MV-4-11 (cell line): ENCODE measurements around the gene DNASE1.
"Not testable (repeated sequence)": the region's sequence is repeated elsewhere in the genome, so short reads cannot be mapped to it uniquely, and the experiment has no call there.

Experiments
- DNase-seq: peaks from one replicate; lab custom pipeline; 2025; lab: John Stamatoyannopoulos, UW

The DNASE1 gene

DNA sequence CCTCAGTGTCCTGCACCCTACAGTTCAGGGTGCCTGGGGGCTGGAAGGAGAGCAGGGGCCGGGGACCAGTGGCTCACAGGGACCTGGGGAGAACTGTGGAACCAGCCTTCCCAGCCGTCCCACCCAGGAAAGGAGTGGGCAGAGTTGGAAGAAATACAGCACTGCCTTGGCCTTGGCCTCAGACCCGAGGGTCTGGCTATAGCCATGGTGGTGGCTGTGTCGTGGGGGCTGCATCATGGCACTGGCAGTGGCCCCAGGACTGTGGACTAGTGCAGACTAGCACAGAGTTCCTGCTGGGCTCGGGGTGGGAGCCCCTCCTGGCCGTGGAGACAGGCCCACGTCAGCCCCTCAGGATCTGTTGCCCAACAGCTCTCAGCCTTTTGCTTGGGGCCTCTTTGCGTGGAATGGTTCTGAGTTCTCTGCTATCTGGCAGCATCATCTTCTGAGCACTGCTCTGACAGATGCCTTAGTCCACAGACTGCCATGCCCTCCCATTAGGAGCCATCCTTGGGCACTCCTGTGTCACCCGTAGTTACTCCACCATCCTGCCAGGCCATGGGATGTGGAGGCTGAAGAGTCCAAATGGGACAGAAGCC is 12.6 kb upstream of the DNASE1 start:
- no peak for DNase-seq

DNA sequence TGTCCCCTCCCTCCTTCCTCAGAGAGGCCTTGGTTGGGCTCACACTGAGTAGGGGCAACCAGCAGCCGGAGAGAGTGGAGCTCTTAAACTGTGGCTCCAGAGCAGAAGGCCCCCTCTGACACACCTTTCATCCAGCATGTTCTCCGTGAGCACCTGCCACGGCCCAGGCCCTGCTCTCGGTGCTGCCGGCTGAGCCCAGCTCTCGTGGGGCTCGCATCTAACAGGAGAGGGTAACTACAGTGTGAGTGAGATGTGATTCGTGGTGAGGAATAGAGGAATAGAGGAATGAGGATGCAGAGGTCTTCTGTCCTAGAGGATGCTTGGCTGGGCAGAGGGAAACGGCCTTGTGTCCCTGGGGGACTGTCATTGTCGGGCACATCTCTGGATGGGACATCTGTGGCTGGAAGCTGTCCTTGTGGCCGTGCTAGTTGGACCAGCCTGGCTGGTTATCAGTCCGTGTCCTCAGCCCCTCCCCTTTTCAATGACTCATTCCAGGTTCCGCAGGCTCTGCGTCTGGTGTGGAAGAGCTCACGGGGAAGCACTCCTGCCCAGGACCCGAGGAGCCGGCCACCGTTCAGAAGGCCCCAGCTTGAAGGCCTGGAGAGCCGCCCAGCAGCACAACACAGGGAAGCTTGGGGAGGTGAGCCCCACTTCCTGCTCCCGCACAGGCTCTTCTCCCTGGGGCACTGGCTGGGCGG is 11.9 kb upstream of the DNASE1 start:
- DNase-seq = no peak

DNA sequence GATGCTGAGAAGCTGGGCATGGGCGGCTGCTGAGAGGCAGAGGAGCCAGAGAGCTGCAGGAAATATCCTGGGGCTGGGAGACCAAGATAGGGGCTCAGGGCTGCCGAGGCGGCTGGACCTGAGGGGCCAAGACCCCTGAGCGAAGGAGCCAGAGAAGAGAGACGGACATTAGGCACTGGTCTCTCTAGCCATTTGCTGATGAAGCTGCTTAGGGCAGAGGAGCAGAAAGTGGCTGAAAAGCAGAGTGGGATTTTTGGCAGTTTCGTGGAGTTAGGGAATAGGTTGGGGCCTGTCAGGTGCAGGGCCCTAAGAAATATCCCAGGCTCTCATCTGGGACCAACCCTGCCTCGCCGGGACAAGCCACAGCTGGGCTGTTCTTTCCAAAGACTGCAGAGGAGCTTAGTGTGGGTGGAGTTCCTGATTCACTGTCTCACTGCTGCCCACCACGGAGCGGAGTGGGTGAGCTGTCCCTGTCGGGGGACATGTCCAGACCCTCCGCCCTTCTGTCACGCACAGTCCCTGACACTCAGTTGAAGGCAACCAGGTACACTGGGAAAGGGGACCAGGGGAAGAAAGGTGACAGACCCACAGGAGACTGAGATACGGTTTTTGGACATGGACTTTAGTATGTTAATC is 11.3 kb upstream of the DNASE1 start:
- no peak for DNase-seq

DNA sequence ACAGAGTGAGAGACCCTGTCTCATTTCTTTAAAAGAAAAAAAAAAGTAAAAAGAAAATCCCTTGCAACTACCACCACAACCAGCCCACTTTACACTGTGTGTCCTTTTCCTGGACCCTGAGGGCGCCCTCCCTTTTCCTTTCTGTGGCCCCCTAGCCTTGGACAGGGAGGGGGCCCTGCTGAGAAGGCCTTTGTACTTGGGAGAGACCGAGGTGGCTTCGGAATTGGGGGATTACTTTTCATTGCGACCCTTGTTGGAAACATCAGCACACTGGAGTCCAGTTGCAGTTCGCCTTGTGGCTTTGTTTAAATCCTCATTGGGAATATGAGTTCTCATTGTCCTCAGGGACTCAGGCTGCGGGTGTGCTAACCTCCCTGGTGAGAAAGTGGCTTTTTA is 9.4 kb upstream of the DNASE1 start:
- no peak for DNase-seq

DNA sequence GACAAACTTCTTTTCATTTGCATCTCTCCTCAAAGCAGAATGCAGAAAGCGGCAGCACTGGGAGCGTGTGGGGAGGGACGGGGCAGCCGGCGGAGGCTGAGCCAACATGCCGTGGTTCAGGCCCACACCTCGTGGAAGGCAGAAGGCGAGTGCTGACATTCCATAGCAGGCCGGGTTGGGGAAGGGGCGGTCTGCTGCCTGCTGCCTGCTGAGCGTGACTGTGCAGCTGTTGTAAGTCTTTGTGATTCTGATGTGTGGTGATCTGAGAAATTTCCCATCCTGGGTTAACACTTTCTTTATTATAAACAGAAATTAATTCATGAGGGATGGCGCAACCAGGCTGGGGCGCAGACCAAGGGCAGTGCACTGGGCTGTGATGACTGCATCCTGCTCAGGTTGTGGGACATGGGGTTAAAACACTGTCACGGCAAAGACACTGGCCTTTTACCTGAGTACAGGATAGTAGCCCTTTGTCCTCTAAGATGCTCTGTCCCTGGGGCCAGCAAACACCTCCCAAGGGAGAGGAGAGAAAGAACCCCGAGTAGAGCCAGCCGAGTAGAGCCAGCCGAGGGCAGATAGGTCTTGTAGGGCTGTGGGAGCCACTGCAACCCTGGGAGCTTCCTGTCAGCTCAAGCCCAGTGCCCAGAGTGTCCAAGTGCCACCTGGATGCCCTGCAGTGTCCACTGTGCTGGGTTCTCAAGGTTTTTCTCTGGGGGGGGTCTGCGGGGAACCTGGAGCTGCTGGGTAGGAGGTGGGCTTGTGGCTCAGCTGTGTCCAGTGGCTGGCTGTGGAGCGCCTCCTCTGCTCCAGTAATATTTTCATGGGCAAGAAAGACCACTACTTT is 8.8 kb upstream of the DNASE1 start:
- DNase-seq = no peak

DNA sequence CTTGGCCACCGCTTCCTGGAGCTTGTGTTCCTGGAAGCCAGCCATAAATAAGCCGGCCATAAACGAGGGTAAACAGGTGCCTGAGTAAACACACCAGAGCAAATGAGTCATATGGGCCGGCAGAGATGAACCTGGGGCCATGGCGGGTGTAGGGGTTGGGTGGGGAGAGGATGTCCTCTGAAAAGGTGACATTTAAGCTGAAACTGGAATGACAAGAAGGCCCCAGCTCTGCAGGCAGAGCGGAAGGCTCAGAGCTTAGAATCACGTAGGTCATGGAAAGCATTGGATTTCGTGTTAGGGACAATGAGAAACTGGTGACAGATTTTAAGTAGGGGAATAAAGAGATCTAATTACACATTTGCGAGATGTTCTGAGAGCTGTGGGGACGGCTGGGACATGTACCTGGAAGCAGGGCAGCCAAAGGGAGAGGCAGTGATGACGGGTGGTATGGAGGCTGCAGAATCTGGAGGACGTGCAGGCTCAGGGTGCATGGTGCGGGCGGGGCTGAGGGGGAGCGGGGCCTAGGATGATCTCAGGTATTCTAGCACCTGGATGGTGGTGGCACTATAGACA is 8.1 kb upstream of the DNASE1 start:
- DNase-seq = no peak

DNA sequence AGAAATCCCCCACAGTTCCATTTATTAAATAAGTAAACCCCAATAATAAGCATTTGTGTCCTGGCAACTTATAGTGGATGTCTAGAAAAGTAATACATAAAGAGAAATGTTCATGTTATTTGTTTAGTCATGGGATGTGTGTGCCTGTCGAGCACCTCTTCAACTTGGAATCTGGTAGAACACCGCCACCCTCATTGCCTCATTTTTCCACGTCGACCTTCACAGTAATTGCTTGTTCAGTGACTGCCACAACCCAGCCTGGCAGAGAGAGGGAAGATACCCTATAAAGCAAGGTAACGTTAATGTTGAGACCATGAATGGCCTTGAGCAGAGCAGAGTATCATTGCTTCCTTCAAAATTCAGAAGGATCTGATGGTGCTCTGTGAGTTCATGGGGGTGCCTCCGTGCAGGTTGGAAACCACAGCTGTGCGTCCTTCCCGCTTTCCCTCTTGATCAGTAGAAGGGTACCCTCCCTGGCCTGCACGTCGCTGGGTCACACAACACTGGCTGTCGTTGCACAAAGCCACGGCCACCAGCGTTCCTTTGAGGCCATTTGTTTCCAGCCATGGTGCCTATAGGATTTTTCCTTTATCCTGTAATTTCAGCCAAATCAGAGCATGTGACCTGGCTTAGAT is 3.7 kb upstream of the DNASE1 start:
- no peak for DNase-seq

DNA sequence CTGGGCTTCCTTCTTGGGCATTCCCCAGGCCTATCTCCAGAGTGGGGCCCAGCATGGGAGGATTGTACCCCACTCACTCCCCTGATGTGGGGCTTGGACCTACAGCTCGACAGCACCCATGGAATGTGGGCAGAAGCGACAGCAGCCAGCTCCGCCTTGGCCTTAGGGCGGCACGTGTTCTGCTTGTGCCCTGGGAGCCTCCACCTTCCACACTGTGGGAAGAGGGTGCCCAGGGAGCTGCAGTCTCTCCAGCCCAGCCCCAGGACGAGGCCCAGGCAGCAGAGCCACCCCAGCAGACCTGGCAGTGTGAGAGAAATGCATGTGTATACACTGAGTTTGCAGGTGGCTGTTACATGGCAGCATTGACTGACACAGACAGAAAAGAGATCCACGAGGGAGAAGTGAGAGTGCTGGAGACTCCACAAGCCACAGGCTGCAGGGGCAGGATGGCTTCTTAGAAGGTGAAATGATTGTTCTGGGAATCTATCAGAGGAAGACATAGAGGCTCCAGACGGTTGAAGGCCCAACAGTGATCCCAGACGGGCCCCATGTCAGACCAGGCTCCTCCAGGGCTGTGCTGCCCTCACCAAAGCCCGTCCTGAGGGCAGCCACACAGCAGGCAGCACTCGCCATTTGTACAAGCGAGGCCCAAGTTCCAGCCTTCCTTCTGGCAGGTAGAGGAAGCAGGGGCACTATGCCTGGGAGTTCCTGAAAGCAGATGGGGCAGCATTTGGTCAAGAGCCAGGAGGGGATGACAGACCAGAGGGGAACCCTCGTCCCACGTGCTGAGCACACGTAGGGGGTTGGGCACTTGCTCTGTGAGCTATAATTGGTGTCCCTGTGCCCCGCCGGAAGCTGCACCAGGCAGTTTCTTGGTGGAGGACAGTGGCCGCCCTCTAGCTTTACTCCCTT is 2.8 kb upstream of the DNASE1 start:
- peak; percentile 45 for DNase-seq

DNA sequence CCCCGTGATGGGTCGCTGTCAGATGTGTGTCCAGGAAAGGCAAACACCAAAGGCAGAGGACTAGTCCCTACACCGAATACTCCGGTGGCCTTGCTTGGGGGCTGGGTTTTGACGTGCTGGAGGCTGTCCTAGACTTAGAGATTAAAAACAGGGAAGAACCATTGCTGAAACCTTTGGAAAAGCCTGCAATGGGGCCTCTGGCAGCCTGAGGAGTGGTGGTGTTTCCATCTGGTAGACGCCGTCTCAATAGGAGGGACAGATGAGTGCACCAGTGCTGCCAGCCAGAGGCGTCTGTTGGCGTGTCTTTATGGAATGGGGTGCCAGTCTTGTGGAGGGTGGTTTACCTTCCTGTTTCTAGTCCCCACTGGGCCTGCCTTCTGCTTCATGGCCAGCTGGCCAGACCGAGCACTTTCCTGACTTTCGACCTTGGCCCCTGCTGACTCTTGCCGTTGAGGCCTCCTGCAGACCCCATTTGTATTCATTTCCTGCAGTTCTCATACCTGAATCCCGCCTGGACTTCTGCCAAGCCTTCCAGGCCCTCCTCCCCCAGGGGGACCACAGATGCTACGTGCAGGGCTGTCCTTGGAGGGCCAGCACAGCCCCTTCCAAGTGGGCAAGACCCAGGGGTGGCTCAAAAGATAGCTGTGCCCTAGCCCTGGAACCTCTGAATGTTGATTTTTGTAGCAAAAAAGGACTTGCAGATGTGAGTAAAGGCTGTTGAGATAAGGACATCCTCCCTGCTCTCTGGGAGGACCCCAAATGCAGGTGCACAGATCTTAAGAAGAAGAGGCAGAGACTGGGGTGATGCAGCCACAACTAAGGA is 1.9 kb upstream of the DNASE1 start:
- no peak for DNase-seq

DNA sequence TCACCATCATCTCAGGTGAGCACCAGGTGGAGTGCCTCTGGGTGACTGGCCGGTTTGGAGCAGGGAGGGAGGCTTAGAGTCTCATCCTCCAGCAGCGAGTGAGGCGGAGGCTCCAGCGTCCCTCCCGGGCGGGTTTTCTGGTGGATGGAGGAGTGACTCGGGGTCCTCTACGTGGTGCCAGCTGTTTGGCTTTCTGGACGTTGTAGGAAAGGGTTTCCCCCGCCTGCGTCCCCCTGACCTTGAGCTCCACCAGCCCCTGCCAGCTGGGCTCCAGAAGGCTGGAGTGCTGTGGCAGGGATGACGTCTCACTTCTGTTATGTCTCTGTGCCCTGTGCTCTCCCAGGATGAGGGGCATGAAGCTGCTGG is 522 bp downstream of the DNASE1 start:
- DNase-seq = no peak

DNA sequence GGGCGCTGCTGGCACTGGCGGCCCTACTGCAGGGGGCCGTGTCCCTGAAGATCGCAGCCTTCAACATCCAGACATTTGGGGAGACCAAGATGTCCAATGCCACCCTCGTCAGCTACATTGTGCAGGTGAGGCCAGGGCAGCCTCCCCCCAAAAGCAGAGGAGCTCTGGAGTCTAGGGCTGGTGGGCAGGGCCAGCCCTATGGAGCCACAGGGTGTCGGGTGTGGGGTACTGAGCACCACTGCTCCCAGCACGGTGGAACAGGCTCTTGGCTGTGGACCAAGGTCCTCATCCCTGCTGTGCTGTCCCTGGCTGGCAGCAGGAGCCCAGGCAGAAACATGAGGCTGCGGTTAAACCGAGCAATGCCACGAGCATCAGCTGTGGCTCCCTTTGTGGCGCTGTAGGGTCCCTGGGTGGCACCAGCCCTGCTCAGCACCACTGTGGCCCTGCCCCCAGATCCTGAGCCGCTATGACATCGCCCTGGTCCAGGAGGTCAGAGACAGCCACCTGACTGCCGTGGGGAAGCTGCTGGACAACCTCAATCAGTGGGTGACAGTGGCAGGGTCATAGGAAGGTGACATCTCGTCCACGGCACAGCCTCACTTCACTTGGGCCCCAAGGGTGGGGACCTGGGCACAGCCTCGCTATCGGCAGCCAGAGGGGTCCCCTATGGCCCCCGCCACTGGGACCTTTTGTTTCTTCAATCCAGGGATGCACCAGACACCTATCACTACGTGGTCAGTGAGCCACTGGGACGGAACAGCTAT is 1.1 kb downstream of the DNASE1 start:
- DNase-seq = no peak

DNA sequence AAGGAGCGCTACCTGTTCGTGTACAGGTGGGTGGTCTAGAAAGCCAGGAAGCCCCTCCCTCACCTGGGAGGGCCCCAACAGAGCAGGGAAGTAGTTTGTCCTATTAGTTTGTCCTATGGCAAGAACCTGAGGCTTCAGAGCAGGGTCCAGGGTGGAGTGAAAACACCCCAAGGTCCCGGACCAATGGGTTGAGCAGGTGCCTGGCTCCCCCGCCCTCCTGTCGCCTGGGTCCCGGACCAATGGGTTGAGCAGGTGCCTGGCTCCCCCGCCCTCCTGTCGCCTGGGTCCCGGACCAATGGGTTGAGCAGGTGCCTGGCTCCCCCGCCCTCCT is 1.6 kb downstream of the DNASE1 start:
- not testable (repeated sequence) for DNase-seq

DNA sequence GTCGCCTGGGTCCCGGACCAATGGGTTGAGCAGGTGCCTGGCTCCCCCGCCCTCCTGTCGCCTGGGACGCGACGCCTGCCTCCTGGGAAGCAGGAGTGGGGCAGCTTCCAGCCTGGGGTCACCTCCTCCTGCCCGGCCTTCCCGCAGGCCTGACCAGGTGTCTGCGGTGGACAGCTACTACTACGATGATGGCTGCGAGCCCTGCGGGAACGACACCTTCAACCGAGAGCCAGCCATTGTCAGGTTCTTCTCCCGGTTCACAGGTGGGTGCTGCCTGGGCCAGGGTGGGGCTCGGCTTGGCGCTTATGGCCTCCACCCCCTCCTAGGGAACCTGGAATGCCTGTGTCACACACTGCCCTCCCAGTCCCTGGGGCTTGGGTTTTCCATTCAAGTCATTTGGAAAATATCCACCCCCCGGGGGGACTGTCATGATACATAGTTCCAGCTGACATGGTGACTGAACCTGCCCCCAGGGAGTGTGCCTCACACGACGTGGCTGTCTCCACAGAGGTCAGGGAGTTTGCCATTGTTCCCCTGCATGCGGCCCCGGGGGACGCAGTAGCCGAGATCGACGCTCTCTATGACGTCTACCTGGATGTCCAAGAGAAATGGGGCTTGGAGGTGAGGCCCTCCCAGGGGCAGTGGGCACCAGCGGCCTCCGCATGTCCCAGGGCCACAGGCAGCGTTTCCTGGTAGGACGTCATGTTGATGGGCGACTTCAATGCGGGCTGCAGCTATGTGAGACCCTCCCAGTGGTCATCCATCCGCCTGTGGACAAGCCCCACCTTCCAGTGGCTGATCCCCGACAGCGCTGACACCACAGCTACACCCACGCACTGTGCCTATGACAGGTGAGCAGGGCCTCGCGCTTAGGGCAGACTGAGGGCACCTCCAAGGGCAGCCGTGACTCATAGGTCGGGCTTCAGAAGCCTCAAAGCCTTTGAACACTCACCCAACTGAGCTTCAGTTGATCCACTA is 2.3 kb downstream of the DNASE1 start:
- no peak for DNase-seq

DNA sequence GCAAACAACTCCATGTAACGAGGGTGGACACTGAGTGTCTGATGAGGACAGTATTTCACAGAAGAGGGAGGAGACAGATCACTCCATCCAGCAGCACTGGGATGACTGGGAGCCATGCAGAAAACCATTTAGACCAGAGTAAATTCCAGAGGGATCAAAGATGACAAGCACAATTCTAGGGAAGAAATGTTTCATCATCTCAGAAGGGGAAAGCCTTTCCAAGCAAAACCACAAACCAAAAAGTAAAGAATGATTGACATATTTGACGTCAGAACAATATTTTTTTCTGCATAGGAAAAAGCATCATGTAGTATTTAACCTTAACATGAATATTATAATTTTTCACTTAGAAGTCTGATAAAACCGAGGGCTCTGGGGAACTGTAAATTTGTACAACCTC is 4.8 kb downstream of the DNASE1 start:
- DNase-seq = no peak

DNA sequence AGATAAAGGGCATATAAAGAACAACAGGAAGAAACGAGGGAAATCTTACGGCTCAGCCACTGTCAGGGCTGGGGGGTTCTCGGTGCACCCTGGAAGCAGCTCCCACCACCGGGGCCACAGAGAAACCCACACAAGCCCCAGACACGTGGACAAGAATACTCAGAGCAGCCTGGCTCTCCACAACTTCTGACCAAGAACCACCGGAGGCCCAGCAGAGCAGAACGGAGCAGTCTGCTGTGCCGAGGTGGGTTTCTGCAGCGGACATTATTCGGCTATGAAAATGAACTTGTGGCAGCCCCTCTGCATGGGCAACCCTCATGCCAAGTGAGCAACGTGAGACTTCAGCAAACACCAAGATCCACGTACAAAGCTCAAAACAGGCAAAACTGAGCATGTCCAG is 6.8 kb downstream of the DNASE1 start:
- DNase-seq = no peak

DNA sequence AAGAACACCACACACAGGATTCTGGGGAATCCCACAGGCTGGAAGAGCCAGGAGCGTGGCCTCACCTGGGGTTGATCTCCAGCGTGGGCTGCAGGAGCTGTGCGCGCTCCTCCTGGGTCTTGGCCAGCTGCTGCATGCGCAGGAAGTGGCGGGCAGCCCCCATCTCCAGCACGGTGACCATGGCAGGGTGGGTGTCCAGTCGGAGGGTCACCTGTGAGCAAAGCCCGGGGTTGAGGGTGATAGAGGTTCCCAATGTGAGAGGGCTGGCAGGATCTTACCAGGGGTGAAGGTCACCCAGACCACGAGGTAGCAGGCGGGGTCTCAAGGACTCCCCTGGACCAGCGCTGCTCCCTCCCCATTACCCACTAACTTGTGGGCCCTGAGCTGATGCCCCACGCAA is 7.4 kb downstream of the DNASE1 start:
- DNase-seq = no peak

DNA sequence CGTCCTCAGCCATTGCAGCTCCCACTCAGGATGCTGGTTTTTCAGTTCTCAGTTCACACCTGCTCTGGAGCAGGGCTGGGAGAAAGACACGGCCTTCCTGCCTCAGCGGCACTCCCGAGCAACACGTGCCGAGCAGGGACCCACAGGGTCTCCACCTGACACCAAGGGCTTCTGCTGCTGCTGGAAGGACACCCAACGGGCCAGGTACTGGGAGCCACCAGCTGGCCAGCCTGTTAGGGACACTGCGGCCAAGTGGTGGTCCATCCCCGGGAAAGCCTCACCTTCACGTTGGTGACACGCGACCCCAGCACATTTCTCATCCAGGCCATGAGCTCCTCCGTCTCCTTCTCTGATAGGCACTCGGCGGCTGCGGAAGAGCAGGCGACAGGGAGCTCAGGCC is 8.1 kb downstream of the DNASE1 start:
- no peak for DNase-seq
